Dermis blood vessel endothelial cell (primary cell): ENCODE results near the gene LDB2. TPM values are rescaled to one million over a fixed set of nuclear protein-coding genes. Genes with fewer than 3 reads are reported as not detected.

ENCODE experiments used
- DNase-seq: peaks from one replicate; pipeline ENCODE4 v3.0.0; 2010
- total RNA-seq: library from RNA; depleted of rRNA; stranded (reverse); fragments of >200 nt; gene quantifications from 2 replicates; pipeline ENCODE4 v1.2.3, GENCODE V29; 2014

Gene LDB2
- total RNA-seq, 1 donor from 2014 or later = 258 TPM

- DNase-seq = no peak
Measured at GRCh38 chr4:16843831-16844508, 54.5 kb downstream of the LDB2 start.

GRCh38 chr4:16838226-16838875, 60.1 kb downstream of the LDB2 start:
- no peak for DNase-seq

GRCh38 chr4:16837475-16837874, 61.0 kb downstream of the LDB2 start:
- no peak for DNase-seq

GRCh38 chr4:16836324-16836723, 62.1 kb downstream of the LDB2 start:
- DNase-seq = no peak

GRCh38 chr4:16835597-16836247, 62.7 kb downstream of the LDB2 start:
- no peak for DNase-seq

GRCh38 chr4:16834814-16835213, 63.6 kb downstream of the LDB2 start:
- DNase-seq = no peak

GRCh38 chr4:16833722-16834121, 64.7 kb downstream of the LDB2 start:
- DNase-seq = no peak

GRCh38 chr4:16830081-16830480, 68.4 kb downstream of the LDB2 start:
- no peak for DNase-seq

GRCh38 chr4:16827794-16828724, 70.4 kb downstream of the LDB2 start:
- peak; percentile 48 for DNase-seq

- DNase-seq = peak; percentile 22
Measured at GRCh38 chr4:16827045-16827444, 71.4 kb downstream of the LDB2 start.

- DNase-seq = no peak
Measured at GRCh38 chr4:16826406-16826910, 72.0 kb downstream of the LDB2 start.

GRCh38 chr4:16824278-16824806, 74.1 kb downstream of the LDB2 start:
- DNase-seq = no peak

- DNase-seq = peak; percentile 96
Measured at GRCh38 chr4:16820329-16820728, 78.1 kb downstream of the LDB2 start.

- DNase-seq = peak; percentile 52
Measured at GRCh38 chr4:16819652-16820051, 78.8 kb downstream of the LDB2 start.

GRCh38 chr4:16818005-16818404, 80.4 kb downstream of the LDB2 start:
- DNase-seq = no peak

GRCh38 chr4:16817286-16817685, 81.2 kb downstream of the LDB2 start:
- DNase-seq = no peak

GRCh38 chr4:16814361-16814760, 84.1 kb downstream of the LDB2 start:
- DNase-seq = no peak

- DNase-seq = no peak
Measured at GRCh38 chr4:16812041-16812440, 86.4 kb downstream of the LDB2 start.

- no peak for DNase-seq
Measured at GRCh38 chr4:16809943-16810342, 88.5 kb downstream of the LDB2 start.

GRCh38 chr4:16809064-16809463, 89.4 kb downstream of the LDB2 start:
- no peak for DNase-seq

- DNase-seq = no peak
Measured at GRCh38 chr4:16807355-16807754, 91.1 kb downstream of the LDB2 start.

GRCh38 chr4:16804581-16804980, 93.9 kb downstream of the LDB2 start:
- no peak for DNase-seq
